ENCODE measurements around the gene CTRB2.

The CTRB2 gene

GRCh38 chr16:75193730-75194444 is 13.1 kb downstream of the CTRB2 start:
- Histone ChIP-seq H3K36me3 (ENCODE audit: control insufficient read depth in 1 of 2, insufficient read depth in 2 of 2, low read length in 2 of 2) (no peaks in the 10 kb centered on the region), H3K9ac (ENCODE audit: low read depth in 1 of 2, low read length in 2 of 2) (no peak overlapping the region), H3K4me1 (ENCODE audit: control insufficient read depth in 1 of 2, insufficient read depth in 2 of 2, low read length in 2 of 2) (no peaks in the 10 kb centered on the region), H3K9me3 (ENCODE audit: control insufficient read depth in 1 of 2, low read length in 2 of 2) (no peaks in the 10 kb centered on the region), H3K27me3 (ENCODE audit: control insufficient read depth in 1 of 2, insufficient read depth in 2 of 2, low read length in 2 of 2) (peaks cover 13% of the 10 kb centered on the region in 2 donors), H3K27ac (ENCODE audit: low read depth, low read length) (no peak overlapping the region), H3K4me3 (ENCODE audit: low read depth in 1 of 2, low read length in 2 of 2) (no peak overlapping the region)

- no peak overlapping the region for H3K4me3 ChIP-seq (ENCODE audit: low read depth in 1 of 2, low read length in 2 of 2)
These were observed 13.7 kb downstream of the CTRB2 start for GRCh38 chr16:75193265-75193650.

GRCh38 chr16:75192606-75193264 is 14.2 kb downstream of the CTRB2 start:
- H3K9ac ChIP-seq (ENCODE audit: low read depth in 1 of 2, low read length in 2 of 2), result no peak overlapping the region
- H3K36me3 ChIP-seq (ENCODE audit: control insufficient read depth in 1 of 2, insufficient read depth in 2 of 2, low read length in 2 of 2), result no peaks in the 10 kb centered on the region
- H3K4me3 ChIP-seq (ENCODE audit: low read depth in 1 of 2, low read length in 2 of 2), result no peak overlapping the region
- H3K27ac ChIP-seq (ENCODE audit: low read depth, low read length), result no peak overlapping the region
- peaks cover 6% of the 10 kb centered on the region in 2 donors for H3K27me3 ChIP-seq (ENCODE audit: control insufficient read depth in 1 of 2, insufficient read depth in 2 of 2, low read length in 2 of 2)
- no peaks in the 10 kb centered on the region for H3K4me1 ChIP-seq (ENCODE audit: control insufficient read depth in 1 of 2, insufficient read depth in 2 of 2, low read length in 2 of 2)
- H3K9me3 ChIP-seq (ENCODE audit: control insufficient read depth in 1 of 2, low read length in 2 of 2), result no peaks in the 10 kb centered on the region

More at GRCh38 chr16:75193265-75193650, 13.7 kb downstream of the CTRB2 start:
- no peaks in the 10 kb centered on the region for H3K36me3 ChIP-seq (ENCODE audit: control insufficient read depth in 1 of 2, insufficient read depth in 2 of 2, low read length in 2 of 2)
- H3K27ac ChIP-seq (ENCODE audit: low read depth, low read length), result no peak overlapping the region
- H3K27me3 ChIP-seq (ENCODE audit: control insufficient read depth in 1 of 2, insufficient read depth in 2 of 2, low read length in 2 of 2), result peaks cover 11 to 12% of the 10 kb centered on the region in 2 donors
- no peaks in the 10 kb centered on the region for H3K9me3 ChIP-seq (ENCODE audit: control insufficient read depth in 1 of 2, low read length in 2 of 2)
- no peaks in the 10 kb centered on the region for H3K4me1 ChIP-seq (ENCODE audit: control insufficient read depth in 1 of 2, insufficient read depth in 2 of 2, low read length in 2 of 2)
- H3K9ac ChIP-seq (ENCODE audit: low read depth in 1 of 2, low read length in 2 of 2), result no peak overlapping the region

DNA sequence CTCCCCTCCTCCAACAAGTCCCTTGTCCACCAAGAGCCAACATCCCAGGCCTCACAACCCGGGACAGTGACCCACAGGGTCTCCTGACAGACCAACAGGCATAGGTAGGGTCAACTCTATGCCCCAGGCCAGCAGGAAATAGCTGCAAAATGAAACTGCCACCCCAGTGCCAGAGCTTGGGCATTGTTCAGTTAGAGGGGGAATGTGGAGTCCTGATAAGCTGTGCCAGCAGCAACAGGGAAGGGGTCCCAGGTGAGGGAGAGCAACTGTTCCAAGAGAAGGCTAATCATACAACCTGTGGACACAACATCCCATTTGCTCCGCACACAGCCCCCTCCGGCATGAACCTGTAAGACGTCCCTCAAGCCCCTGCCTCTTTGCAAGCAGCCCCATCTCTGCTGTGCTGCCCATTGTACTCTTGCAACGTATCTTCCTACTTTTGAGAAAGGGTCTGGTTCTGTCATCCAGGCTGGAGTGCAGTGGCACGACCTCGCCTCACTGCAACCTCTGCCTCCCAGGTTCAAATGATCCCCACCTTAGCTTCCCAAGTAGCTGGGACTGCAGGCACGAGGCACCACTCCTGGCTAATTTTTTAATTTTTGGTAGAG is 17.2 kb downstream of the CTRB2 start:
- no peaks in the 10 kb centered on the region for H3K36me3 ChIP-seq (ENCODE audit: control insufficient read depth in 1 of 2, insufficient read depth in 2 of 2, low read length in 2 of 2)
- H3K4me1 ChIP-seq (ENCODE audit: control insufficient read depth in 1 of 2, insufficient read depth in 2 of 2, low read length in 2 of 2), result no peaks in the 10 kb centered on the region
- no peak overlapping the region for H3K27ac ChIP-seq (ENCODE audit: low read depth, low read length)
- H3K27me3 ChIP-seq (ENCODE audit: control insufficient read depth in 1 of 2, insufficient read depth in 2 of 2, low read length in 2 of 2), result no peaks in the 10 kb centered on the region
- no peak overlapping the region for H3K9ac ChIP-seq (ENCODE audit: low read depth in 1 of 2, low read length in 2 of 2)
- no peak overlapping the region for H3K4me3 ChIP-seq (ENCODE audit: low read depth in 1 of 2, low read length in 2 of 2)
- H3K9me3 ChIP-seq (ENCODE audit: control insufficient read depth in 1 of 2, low read length in 2 of 2), result no peaks in the 10 kb centered on the region

DNA sequence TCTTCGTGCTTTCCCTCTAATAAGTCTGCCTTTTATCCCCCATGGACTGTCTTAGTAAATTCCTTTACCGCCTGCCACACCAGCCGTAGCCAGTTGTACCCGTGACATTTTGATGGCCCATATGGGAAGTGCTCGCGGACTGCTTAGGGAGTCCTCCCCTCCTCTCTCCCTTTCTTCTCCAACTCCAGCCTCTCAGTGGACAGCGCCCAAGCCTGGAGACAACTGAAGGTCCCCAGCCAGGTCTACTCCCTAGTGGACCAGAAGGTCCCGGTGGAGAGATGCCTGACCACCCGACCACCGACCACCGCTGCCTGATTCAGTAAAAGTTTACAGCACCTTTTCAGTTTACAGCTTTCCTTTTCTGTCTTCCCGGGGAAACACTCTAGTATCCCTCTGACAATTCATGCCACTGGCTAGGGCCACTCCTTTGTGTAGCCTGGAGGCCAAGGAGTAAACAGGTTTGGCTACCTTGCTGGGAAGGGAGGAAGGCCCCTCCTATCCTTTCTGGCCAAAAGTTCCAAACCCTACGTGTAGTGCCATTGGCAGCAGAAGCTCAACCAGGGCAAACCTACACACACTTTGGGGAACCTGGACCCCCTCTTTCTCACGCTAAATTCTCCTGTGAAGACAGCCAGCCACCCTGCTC is 18.0 kb downstream of the CTRB2 start:
- Histone ChIP-seq H3K4me1 (ENCODE audit: control insufficient read depth in 1 of 2, insufficient read depth in 2 of 2, low read length in 2 of 2) (no peaks in the 10 kb centered on the region), H3K27ac (ENCODE audit: low read depth, low read length) (no peak overlapping the region), H3K27me3 (ENCODE audit: control insufficient read depth in 1 of 2, insufficient read depth in 2 of 2, low read length in 2 of 2) (no peaks in the 10 kb centered on the region), H3K36me3 (ENCODE audit: control insufficient read depth in 1 of 2, insufficient read depth in 2 of 2, low read length in 2 of 2) (no peaks in the 10 kb centered on the region), H3K4me3 (ENCODE audit: low read depth in 1 of 2, low read length in 2 of 2) (no peak overlapping the region), H3K9me3 (ENCODE audit: control insufficient read depth in 1 of 2, low read length in 2 of 2) (no peaks in the 10 kb centered on the region), H3K9ac (ENCODE audit: low read depth in 1 of 2, low read length in 2 of 2) (no peak overlapping the region)

GRCh38 chr16:75181630-75182029 is 25.3 kb downstream of the CTRB2 start:
- no peaks in the 10 kb centered on the region for H3K4me1 ChIP-seq (ENCODE audit: control insufficient read depth in 1 of 2, insufficient read depth in 2 of 2, low read length in 2 of 2)
- peaks cover 5 to 15% of the 10 kb centered on the region in 2 donors for H3K9me3 ChIP-seq (ENCODE audit: control insufficient read depth in 1 of 2, low read length in 2 of 2)
- H3K4me3 ChIP-seq (ENCODE audit: low read depth in 1 of 2, low read length in 2 of 2), result no peak overlapping the region
- no peaks in the 10 kb centered on the region for H3K27me3 ChIP-seq (ENCODE audit: control insufficient read depth in 1 of 2, insufficient read depth in 2 of 2, low read length in 2 of 2)
- no peak overlapping the region for H3K9ac ChIP-seq (ENCODE audit: low read depth in 1 of 2, low read length in 2 of 2)
- H3K36me3 ChIP-seq (ENCODE audit: control insufficient read depth in 1 of 2, insufficient read depth in 2 of 2, low read length in 2 of 2), result no peaks in the 10 kb centered on the region
- H3K27ac ChIP-seq (ENCODE audit: low read depth, low read length), result no peak overlapping the region

DNA sequence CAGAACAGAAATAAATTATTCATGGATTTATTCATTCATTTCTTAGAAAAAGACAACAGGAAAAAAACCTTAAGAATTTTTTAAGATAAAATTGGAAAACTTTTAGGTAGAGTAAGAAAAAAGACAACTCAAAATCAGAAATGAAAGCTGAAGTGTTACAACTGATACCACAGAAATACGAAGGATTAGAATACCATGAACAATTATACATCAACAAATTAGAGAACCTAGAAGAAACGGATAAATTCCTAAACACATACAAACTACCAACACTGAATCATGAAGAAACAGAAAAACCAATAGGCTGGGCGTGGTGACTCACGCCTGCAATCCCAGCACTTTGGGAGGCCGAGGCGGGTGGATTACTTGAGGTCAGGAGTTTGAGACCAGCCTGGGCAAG is 27.8 kb downstream of the CTRB2 start:
- no peak overlapping the region for H3K27ac ChIP-seq (ENCODE audit: low read depth, low read length)
- no peaks in the 10 kb centered on the region for H3K27me3 ChIP-seq (ENCODE audit: control insufficient read depth in 1 of 2, insufficient read depth in 2 of 2, low read length in 2 of 2)
- H3K9me3 ChIP-seq (ENCODE audit: control insufficient read depth in 1 of 2, low read length in 2 of 2), result peaks cover 17 to 29% of the 10 kb centered on the region in 2 donors

GRCh38 chr16:75176926-75177325 is 30.0 kb downstream of the CTRB2 start:
- no peak overlapping the region for H3K9ac ChIP-seq (ENCODE audit: low read depth in 1 of 2, low read length in 2 of 2)
- H3K27ac ChIP-seq (ENCODE audit: low read depth, low read length), result no peak overlapping the region
- H3K27me3 ChIP-seq (ENCODE audit: control insufficient read depth in 1 of 2, insufficient read depth in 2 of 2, low read length in 2 of 2), result no peaks in the 10 kb centered on the region
- H3K4me1 ChIP-seq (ENCODE audit: control insufficient read depth in 1 of 2, insufficient read depth in 2 of 2, low read length in 2 of 2), result no peaks in the 10 kb centered on the region
- H3K4me3 ChIP-seq (ENCODE audit: low read depth in 1 of 2, low read length in 2 of 2), result no peak overlapping the region
- no peaks in the 10 kb centered on the region for H3K36me3 ChIP-seq (ENCODE audit: control insufficient read depth in 1 of 2, insufficient read depth in 2 of 2, low read length in 2 of 2)
- H3K9me3 ChIP-seq (ENCODE audit: control insufficient read depth in 1 of 2, low read length in 2 of 2), result peaks cover 31 to 39% of the 10 kb centered on the region in 2 donors

More for the DNA sequence above, 27.8 kb downstream of the CTRB2 start:
- H3K4me3 ChIP-seq (ENCODE audit: low read depth in 1 of 2, low read length in 2 of 2), result no peak overlapping the region
- H3K4me1 ChIP-seq (ENCODE audit: control insufficient read depth in 1 of 2, insufficient read depth in 2 of 2, low read length in 2 of 2), result no peaks in the 10 kb centered on the region
- no peak overlapping the region for H3K9ac ChIP-seq (ENCODE audit: low read depth in 1 of 2, low read length in 2 of 2)
- H3K36me3 ChIP-seq (ENCODE audit: control insufficient read depth in 1 of 2, insufficient read depth in 2 of 2, low read length in 2 of 2), result no peaks in the 10 kb centered on the region

- peaks cover 46 to 56% of the 10 kb centered on the region in 2 donors for H3K9me3 ChIP-seq (ENCODE audit: control insufficient read depth in 1 of 2, low read length in 2 of 2)
These were observed 31.9 kb downstream of the CTRB2 start for GRCh38 chr16:75175074-75175473.

DNA sequence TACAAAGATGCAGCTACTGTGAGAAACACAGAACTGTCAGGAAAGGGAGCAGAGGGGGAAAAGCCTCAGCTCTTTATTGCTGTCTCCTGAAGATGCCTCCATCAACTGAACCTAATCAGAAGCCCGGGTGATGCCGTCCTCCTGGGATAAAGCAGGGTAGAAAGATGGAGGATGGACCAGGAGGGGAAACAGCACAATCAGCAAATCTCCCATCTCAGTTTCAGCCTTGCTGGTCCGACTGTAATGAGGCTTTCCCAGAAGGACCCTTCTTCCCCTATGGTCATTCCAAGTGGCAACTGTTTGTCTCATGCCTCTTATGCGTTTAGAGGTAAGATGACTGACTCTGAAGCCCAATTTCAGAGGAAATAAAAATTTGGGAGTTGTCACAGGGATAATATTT is 34.4 kb downstream of the CTRB2 start:
- no peak overlapping the region for H3K4me3 ChIP-seq (ENCODE audit: low read depth in 1 of 2, low read length in 2 of 2)
- H3K27ac ChIP-seq (ENCODE audit: low read depth, low read length), result no peak overlapping the region
- no peaks in the 10 kb centered on the region for H3K4me1 ChIP-seq (ENCODE audit: control insufficient read depth in 1 of 2, insufficient read depth in 2 of 2, low read length in 2 of 2)
- H3K27me3 ChIP-seq (ENCODE audit: control insufficient read depth in 1 of 2, insufficient read depth in 2 of 2, low read length in 2 of 2), result no peaks in the 10 kb centered on the region
- peaks cover 58 to 75% of the 10 kb centered on the region in 2 donors for H3K9me3 ChIP-seq (ENCODE audit: control insufficient read depth in 1 of 2, low read length in 2 of 2)
- no peak overlapping the region for H3K9ac ChIP-seq (ENCODE audit: low read depth in 1 of 2, low read length in 2 of 2)
- peaks cover 26 to 34% of the 10 kb centered on the region in 2 donors for H3K36me3 ChIP-seq (ENCODE audit: control insufficient read depth in 1 of 2, insufficient read depth in 2 of 2, low read length in 2 of 2)

More at GRCh38 chr16:75175074-75175473, 31.9 kb downstream of the CTRB2 start:
- Histone ChIP-seq H3K4me3 (ENCODE audit: low read depth in 1 of 2, low read length in 2 of 2) (no peak overlapping the region), H3K36me3 (ENCODE audit: control insufficient read depth in 1 of 2, insufficient read depth in 2 of 2, low read length in 2 of 2) (peaks cover 8 to 9% of the 10 kb centered on the region in 2 donors), H3K27me3 (ENCODE audit: control insufficient read depth in 1 of 2, insufficient read depth in 2 of 2, low read length in 2 of 2) (no peaks in the 10 kb centered on the region), H3K9ac (ENCODE audit: low read depth in 1 of 2, low read length in 2 of 2) (no peak overlapping the region), H3K27ac (ENCODE audit: low read depth, low read length) (no peak overlapping the region), H3K4me1 (ENCODE audit: control insufficient read depth in 1 of 2, insufficient read depth in 2 of 2, low read length in 2 of 2) (no peaks in the 10 kb centered on the region)

Data from duodenal mucosa (tissue), 2 donors.